Kasumi-1 (cell line): ENCODE measurements around the gene DAO.
"Not testable (repeated sequence)": the region's sequence is repeated elsewhere in the genome, so short reads cannot be mapped to it uniquely, and the experiment has no call there.

Experiments
- DNase-seq, 2 experiments: peaks; one replicate each; lab custom pipeline; 2025; lab: John Stamatoyannopoulos, UW

DAO gene

GRCh38 chr12:108879615-108880254 is at the start of gene DAO:
TSS of gene DAO (plus strand) at chr12:108880092. CDS start at chr12:108885007, 4,915 bp downstream.
- DNase-seq: no peak

DNA sequence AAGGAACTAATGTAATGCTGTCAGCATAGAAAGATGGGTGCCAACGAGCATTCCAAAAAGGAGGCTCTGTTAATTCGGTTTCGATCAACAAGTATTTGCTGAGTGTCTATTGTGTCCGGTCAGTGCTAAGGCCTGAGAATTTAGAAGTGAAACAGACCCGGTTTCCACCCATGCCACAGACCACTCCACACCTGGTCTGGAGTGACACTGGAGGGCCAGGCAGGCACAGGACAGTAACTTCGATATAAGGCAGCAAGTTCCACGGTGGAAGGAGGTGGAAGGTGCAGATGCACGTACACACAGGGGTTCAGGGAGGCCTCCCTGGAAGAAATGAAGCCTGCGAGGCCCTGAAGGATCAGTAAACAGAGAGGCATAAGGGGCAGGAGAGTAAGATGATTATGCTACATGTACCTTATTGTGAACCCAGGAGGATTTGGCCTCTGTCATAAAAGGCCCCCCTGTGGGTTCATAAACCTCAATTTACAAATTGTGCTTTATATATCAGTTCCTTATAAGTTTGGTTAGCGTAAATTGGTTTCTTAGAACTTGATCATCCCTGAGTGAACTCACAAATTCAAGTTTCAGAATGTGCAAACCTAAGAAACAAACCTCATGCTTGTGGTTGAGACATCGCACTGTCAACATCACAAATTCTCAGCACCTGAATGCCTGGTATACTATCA is 48.4 kb upstream of the DAO start:
- DNase-seq: no peak

GRCh38 chr12:108832208-108832607 is 47.7 kb upstream of the DAO start:
- DNase-seq: no peak

DNA sequence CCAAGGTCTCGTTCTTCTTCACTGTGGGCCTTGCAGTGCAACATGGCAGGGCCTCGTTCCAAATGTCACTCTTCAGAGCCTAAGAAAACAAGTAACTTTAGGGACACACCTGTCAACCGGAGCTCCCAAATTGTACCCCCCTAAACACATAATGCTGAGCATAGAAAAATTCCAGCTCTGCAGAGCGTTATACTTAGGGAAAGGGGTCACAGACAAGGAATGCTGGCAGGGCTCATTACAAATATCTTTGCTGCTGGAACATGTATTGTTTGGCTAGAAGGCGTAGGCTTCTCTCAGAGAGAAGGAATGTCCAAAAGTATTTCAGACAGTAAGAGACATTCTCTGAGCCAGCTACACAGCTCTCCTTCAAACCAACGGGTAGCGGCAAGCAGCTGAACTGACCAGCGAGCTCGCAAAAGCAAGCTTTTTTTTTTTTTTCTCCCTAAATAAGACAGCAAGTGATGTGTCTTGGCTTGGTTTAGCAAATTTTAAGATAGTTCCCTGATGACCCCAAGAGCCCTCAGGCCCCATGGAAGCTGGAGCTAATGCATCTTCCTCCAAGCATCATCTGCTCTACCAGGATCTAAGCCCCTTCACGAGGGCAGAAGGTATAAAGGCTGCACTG is 47.0 kb upstream of the DAO start:
- no peak for DNase-seq

GRCh38 chr12:108833355-108833733 is 46.5 kb upstream of the DAO start:
- DNase-seq: no peak

DNA sequence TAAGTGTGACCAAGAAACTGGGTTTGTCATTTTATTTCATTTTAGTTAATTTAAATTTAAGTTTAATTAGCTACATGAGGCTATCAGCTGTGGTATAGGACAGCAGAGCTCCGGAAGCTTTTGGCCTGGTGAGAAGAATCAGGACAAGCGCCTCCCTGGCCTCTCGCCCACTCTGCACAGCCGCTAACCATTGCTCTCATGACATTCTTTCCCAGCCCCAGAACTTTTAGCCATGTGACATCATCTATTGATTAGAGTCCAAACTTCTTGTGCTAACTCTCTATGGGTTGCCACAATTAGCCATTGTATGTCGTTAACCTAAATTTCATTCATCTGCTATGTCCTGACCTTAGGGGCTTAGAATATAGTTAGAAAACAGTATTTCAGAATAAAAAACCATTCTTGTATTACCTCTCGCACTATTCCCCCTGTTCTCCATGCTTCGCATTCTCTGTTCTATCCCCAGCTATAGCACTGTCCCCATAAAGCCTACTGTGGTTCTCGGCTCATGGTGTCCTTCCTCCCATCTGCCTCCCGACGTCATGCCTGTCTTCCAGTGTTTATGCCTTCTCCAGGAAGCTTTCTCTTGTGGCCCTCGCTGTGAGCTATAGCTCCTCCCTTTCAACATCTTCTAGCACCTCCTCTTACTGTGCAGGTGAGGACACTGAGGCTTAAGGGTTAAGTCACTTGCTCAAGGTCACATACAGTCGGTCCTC is 46.0 kb upstream of the DAO start:
- no peak for DNase-seq

- DNase-seq: no peak
Observed at GRCh38 chr12:108835860-108836634, 43.8 kb upstream of the DAO start.

GRCh38 chr12:108837239-108837638 is 42.7 kb upstream of the DAO start:
- no peak for DNase-seq

DNA sequence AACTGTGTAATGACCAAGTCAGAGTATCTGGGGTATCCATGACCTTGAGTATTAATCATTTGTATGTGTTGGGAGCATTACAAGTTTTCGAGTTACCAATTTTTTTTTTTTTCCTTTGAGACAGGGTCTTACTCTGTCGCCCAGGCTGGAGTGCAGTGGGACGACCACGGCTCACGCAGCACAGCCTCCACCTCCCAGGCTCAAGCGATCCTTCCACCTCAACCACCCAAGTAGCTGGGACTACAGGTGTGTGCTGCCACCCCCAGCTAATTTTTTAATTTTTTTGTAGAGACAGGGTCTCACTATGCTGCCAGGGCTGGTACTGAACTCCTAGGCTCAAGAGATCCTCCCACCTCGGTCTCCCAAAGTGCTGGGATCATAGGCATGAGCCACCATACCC is 42.2 kb upstream of the DAO start:
- DNase-seq: no peak

DNA sequence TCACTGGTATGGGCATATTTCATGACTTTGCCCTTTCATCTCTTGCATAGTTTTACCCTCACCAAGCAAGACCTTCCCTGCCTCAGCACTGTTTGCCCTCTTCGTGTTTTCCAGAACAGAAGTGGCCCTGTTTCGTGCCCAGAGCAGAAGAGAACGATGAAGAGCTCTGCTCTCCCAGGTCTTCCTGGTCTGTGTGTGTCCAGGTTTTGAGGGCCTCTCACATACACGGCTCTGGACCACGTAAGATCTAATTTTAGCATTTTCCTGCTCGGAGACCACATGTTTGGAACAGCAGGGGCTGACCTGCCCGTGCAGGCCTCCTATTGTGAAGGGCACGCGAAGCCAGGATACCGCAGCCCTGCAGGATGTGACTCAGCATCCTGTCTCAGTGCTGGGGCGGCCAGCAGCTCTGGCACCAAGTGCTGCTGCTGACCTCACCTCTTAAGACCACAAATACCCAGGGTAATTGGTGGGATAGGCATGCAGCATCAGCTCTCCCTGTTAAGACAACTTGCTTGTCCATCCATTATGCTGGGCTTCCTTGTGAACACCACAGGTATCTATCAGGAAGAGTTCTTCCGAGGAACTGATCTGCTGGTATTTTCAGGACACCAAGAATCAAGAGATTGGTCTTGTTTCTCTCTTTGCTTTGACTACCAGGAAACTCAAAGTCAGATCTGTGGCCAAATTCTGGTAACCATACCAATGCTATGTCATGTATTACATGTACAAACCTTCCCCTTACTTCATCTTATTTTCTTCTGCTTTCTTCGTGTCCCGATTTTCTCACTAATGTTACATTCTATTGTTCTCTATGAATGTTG is 41.5 kb upstream of the DAO start:
- DNase-seq: peak; percentile 81 to 89

DNA sequence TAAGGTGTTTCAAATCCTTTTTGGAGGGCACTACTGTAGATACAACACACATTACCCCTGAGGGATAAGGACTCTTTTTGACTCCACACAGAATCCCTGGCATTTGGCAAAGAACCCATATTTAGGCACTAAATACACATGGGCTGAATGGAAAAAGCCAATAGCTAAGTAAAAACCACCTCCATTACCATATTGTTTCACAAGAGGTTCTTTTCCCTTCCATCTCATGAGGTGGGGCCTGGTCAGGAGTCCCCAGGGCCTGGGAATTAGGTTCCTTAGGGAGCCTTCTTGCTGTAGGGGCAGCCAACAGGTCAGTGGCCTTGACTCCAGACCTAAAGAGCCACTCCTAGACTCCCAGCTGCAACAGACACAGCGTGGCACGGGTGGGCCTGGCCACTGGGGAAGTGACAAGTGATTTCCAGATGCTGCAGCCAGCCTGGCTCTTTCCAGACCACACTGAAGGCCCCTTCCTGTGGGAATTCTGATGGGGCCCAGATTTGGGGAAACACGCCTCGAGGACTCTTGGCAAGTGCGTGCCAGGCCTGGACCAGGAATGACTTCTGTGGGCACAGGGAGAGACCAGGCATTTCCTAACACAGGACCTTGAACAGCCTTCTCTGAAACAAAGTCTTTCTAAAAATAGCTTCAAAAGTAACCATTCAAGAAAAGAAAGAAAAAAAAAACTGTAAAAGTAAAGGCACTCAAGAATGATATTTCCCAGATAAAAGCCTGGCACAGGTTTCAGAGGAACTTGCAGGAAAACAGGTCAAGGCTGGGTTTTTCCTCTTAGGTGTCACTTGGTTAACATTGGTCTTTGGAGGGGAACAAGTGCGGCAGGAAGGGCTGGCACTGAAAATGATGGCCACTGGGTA is 40.6 kb upstream of the DAO start:
- no peak for DNase-seq

GRCh38 chr12:108839890-108840230 is 40.0 kb upstream of the DAO start:
- no peak for DNase-seq

GRCh38 chr12:108840605-108841332 is 39.1 kb upstream of the DAO start:
- DNase-seq: no peak

GRCh38 chr12:108841825-108842224 is 38.1 kb upstream of the DAO start:
- not testable (repeated sequence) for DNase-seq

DNA sequence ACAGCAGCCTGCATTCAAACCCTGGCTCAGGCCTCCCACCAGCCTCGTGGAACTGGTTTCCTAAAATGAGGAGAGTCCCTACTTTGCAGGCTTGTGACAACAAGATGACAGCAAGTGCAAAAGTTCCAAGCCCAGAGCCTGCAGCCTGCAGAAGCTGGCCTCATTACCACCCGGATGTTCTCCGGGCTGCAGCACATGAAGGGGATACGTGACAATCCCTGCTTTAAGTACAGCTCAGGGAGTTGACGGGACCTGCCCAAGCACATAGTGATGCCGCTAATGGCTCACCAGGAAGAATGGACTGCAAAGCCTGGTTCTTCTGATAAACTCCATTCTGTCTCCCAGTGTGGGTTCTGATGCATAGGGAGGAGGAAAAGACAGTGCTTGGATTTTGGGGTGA is 37.5 kb upstream of the DAO start:
- DNase-seq: no peak

GRCh38 chr12:108843187-108843586 is 36.7 kb upstream of the DAO start:
- no peak for DNase-seq

DNA sequence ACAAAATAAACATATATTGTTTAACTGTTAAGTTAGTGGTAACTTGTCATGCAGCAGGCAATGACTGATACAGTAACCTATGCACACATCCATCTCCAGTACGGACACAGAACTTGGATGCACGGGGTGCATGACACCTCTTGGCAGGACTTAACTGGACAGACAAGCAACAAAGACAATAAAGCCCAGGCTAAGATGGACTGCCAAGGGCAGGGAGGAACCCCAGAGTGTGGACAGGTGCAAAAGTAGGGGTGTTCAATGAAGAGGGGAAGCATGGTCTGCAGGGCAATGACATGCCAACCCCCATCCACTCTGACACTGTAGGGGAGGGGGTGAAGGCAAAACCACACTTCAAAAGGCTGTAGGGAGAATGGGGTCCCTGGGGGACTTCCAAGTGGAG is 34.2 kb upstream of the DAO start:
- no peak for DNase-seq

- peak in 1 of 2 experiments; percentile 19 for DNase-seq
Observed at GRCh38 chr12:108846290-108846701, 33.6 kb upstream of the DAO start.

- DNase-seq: no peak
Observed at GRCh38 chr12:108847705-108848104, 32.2 kb upstream of the DAO start.

DNA sequence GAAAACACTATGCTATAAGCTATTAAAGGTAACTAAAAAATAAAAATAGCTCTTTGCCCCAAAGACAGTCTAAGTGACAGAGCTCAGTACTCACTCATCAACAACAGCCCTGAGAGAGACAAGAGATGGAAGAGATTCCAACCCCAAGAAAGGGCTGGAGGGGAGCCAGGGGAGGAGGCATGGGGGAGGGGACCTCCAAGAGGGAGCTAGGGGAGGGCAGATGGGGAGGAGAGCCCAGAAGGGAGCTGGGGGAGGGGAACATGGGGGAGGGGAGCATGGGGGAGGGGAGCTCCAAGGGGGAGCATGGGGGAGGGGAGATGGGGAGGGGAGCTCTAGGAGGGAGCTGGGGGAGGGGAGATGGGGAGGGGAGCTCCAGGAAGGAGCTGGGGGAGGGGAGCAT is 30.2 kb upstream of the DAO start:
- no peak for DNase-seq
